Spleen (tissue), 7 donors: Measurements from ENCODE around the gene PRKCA.

Experiments
- POLR2A ChIP-seq, 3 donors: fragments of 450-650 bp; IDR thresholded peaks; one replicate each; pipeline ENCODE4 v1.5.1; 2017; ENCODE audit warnings: antibody characterized with exemption in 3 of 3, mild to moderate bottlenecking in 1 of 3
- POLR2AphosphoS5 ChIP-seq, 3 donors: sonication (generic); formaldehyde crosslinking; IDR thresholded peaks; one replicate each; pipeline ENCODE4 v1.5.1; 2017; ENCODE audit warnings: antibody characterized with exemption in 3 of 3
- TF ChIP-seq, protein P1 (sequence below), 11 experiments: fragments of 200-600 bp in 7 of 11; fragments of 450-650 bp in 4 of 11; sonication (generic) in 4 of 11; IDR thresholded peaks in 8 of 11; conservative IDR thresholded peaks in 3 of 11; 1 replicate in 7 of 11; 2 replicates in 4 of 11; pipeline versions ENCODE4 v1.4.0 to v1.8.0; 2016 to 2021; ENCODE audit warnings: antibody characterized with exemption in 11 of 11, inconsistent platforms in 4 of 11, mild to moderate bottlenecking in 1 of 11
- donor health status: DM: no; HTN: no; CAD: no; lungs with moderate emphysema.
- donor health status: DM: no; HTN: no; CAD: no.
- donor health status: DM: no; HTN: no; CAD: no.

- TF ChIP-seq, protein P1, sequence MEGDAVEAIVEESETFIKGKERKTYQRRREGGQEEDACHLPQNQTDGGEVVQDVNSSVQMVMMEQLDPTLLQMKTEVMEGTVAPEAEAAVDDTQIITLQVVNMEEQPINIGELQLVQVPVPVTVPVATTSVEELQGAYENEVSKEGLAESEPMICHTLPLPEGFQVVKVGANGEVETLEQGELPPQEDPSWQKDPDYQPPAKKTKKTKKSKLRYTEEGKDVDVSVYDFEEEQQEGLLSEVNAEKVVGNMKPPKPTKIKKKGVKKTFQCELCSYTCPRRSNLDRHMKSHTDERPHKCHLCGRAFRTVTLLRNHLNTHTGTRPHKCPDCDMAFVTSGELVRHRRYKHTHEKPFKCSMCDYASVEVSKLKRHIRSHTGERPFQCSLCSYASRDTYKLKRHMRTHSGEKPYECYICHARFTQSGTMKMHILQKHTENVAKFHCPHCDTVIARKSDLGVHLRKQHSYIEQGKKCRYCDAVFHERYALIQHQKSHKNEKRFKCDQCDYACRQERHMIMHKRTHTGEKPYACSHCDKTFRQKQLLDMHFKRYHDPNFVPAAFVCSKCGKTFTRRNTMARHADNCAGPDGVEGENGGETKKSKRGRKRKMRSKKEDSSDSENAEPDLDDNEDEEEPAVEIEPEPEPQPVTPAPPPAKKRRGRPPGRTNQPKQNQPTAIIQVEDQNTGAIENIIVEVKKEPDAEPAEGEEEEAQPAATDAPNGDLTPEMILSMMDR (IDR thresholded peaks at IDR 0.05 in 8 of 11, conservative IDR thresholded peaks at IDR 0.05 in 3 of 11): no peak
- no peak for TF ChIP-seq POLR2AphosphoS5 (IDR thresholded peaks at IDR 0.05)
- no peak for TF ChIP-seq POLR2A (IDR thresholded peaks at IDR 0.05)
These were observed 487.6 kb downstream of the PRKCA start for GRCh38 chr17:66789961-66790437.
